Measurements from ENCODE around the gene NUMB. TPM values are rescaled to one million over a fixed set of nuclear protein-coding genes. Genes with fewer than 3 reads are reported as not detected.

The NUMB gene
- 102 and 131 TPM in 2 replicates for polyA plus RNA-seq (2011; rRNA removed)
- 92.2 and 163 TPM in 2 replicates for polyA minus RNA-seq (2011; rRNA and poly(A)+ RNA removed)

DNA sequence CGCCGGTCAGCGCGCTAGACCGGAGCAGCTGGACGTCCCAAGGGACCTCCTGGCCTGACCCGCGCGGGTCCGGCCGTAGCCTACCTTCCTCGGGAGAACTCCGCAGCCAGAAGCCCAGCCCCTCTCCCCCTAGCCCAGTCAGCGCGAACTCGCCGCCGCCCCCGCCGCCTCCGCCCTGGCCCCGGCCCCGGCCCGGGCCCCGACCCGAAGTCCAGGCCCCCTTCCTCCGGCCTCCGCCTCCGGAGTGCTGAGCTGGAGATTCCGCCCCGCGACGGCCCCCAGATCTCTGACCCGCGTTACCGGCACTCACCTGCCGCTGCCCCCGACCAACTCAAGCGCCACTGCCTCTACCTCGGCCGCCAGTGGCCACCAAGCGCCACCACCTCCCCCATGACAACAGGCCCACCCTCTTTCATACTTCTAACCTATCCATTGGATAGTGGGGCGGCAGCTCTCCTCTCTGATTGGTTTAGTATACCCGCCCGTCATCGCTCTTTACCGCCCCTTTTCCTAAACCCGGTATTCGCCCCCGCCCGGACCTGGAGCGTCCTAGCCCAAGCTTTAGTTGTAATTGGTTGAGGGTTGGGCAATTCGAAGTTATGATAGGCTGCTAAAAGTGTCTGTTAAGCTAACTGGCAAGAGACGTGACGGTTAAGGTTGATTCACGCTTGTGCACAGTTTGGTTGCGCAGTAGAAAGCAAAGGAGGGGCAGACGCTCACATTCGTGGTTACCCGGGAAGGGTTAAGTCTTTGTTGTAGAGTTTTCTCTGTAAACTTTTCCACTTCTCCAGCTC lies at the start of gene NUMB:
Gene NUMB, minus strand, starts transcription at position 364 of the 794 bp plus-strand sequence. CDS start 102,795 bp downstream, outside the sequence.
- POLR2A ChIA-PET: interaction anchor here (0.6 kb wide), 2 partner anchors 14 to 33 kb away, joined by 3 read pairs; no protein-coding TSS in a partner anchor
- CTCF ChIA-PET: interaction anchor here (0.6 to 2.5 kb wide), 5 partner anchors 9 to 285 kb away, joined by 3 to 13 read pairs (median 3); no protein-coding TSS in a partner anchor

DNA sequence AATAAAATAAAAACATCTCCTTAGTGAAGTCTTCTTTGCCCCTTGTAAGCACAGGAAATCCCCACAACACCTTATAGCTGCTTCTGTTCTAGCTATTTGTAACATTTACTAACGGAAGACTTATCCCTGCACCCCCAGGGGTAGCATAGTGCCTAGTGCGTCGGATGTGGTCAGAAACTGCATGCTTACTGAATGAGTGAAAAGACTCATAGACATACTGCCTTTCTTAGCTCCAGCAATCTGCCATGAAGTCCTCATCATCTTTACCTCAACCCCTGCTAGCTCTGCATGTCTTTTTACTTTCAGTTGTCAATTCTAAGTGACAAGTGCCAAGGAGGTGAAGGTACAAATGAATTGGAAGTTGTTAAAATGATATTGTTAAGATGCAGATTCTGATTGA lies 45.3 kb upstream of the NUMB start:
- Histone ChIP-seq H3K27me3 (ENCODE audit: control insufficient read depth, insufficient read depth, low read length) (no peaks in the 10 kb centered on the region), H3K4me3 (ENCODE audit: low read depth, low read length) (no peak overlapping the region), H3K36me3 (ENCODE audit: control insufficient read depth, insufficient read depth, low read length) (no peaks in the 10 kb centered on the region)
- TF ChIP-seq, protein P1, sequence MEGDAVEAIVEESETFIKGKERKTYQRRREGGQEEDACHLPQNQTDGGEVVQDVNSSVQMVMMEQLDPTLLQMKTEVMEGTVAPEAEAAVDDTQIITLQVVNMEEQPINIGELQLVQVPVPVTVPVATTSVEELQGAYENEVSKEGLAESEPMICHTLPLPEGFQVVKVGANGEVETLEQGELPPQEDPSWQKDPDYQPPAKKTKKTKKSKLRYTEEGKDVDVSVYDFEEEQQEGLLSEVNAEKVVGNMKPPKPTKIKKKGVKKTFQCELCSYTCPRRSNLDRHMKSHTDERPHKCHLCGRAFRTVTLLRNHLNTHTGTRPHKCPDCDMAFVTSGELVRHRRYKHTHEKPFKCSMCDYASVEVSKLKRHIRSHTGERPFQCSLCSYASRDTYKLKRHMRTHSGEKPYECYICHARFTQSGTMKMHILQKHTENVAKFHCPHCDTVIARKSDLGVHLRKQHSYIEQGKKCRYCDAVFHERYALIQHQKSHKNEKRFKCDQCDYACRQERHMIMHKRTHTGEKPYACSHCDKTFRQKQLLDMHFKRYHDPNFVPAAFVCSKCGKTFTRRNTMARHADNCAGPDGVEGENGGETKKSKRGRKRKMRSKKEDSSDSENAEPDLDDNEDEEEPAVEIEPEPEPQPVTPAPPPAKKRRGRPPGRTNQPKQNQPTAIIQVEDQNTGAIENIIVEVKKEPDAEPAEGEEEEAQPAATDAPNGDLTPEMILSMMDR (IDR thresholded peaks at IDR 0.05; ENCODE audit: insufficient read depth, low read depth, low read length): no peak
- POLR2A ChIA-PET: no interaction called here
- no peak for DNase-seq (ENCODE audit: low read depth)
- CTCF ChIA-PET: interaction anchor here (0.6 to 9.9 kb wide), 3 partner anchors 66 to 136 kb away, joined by 3 to 102 read pairs (median 4); no protein-coding TSS in a partner anchor

More for the DNA sequence above, at the start of gene NUMB:
- peak within 1 kb of the TSS; percentile 91 for H3K4me3 ChIP-seq (ENCODE audit: low read depth, low read length)
- DNase-seq (ENCODE audit: low read depth): peak; percentile 100
- no peaks in the 10 kb centered on the region for H3K36me3 ChIP-seq (ENCODE audit: control insufficient read depth, insufficient read depth, low read length)
- H3K27me3 ChIP-seq (ENCODE audit: control insufficient read depth, insufficient read depth, low read length): no peaks in the 10 kb centered on the region
- TF ChIP-seq, protein P1 (IDR thresholded peaks at IDR 0.05; ENCODE audit: insufficient read depth, low read depth, low read length): 0 out of 2 replicates have a peak, but pooled peaks have one; percentile 3

DNA sequence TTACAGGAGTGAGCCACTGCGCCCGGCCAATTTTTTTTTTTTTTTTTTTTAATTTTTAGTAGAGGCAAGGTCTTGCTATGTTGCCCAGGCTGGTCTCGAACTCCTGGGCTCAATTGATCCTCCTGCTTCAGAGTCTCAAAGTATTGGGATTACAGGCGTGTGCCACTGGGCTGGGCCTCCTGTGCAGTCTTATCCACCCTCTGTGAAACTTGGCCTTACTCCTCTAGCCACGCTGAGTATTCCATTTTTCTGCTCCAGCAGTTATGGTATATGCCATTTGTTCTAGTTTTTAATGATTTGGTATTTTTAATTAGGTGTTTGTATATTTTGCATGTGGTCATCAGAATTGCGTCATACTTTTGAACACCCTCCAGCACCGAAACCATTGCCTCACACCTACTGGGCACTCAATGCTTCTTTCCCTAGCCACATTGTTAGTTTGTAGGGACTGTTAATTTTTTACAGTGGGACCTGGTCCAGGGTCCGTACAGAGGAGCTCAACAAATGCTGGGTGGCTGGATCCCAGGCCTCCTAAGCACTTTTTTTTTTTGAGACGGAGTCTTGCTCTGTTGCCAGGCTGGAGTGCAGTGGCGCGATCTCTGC lies 43.8 kb upstream of the NUMB start:
- no peak for DNase-seq (ENCODE audit: low read depth)
- CTCF ChIA-PET: interaction anchor here (0.6 to 9.9 kb wide), 2 partner anchors 9 to 130 kb away, joined by 3 to 102 read pairs; no protein-coding TSS in a partner anchor
- Histone ChIP-seq H3K4me3 (ENCODE audit: low read depth, low read length) (no peak overlapping the region), H3K36me3 (ENCODE audit: control insufficient read depth, insufficient read depth, low read length) (no peaks in the 10 kb centered on the region), H3K27me3 (ENCODE audit: control insufficient read depth, insufficient read depth, low read length) (no peaks in the 10 kb centered on the region)
- POLR2A ChIA-PET: no interaction called here
- TF ChIP-seq, protein P1 (IDR thresholded peaks at IDR 0.05; ENCODE audit: insufficient read depth, low read depth, low read length): no peak

DNA sequence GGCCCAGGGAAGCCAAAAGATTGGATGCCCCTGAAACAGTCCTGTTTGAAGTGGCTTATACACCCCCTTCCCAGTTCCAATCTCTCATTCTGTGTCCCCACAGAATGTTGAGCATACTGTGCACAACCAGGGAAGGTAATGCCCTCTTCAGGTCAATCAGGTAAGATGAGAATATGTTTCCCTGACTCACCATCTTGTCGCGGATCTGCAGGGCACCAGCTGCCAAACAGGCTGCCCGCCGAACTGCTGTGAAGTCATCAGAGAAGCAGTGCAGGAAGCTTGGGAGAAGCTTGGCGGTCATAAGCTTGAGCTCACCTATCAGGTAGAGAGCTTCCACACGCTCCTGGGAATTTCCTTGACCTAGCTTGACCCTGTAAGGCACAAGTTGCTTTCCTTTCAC lies 42.0 kb upstream of the NUMB start:
- Histone ChIP-seq H3K4me3 (ENCODE audit: low read depth, low read length) (no peak overlapping the region), H3K27me3 (ENCODE audit: control insufficient read depth, insufficient read depth, low read length) (no peaks in the 10 kb centered on the region), H3K36me3 (ENCODE audit: control insufficient read depth, insufficient read depth, low read length) (no peaks in the 10 kb centered on the region)
- TF ChIP-seq, protein P1 (IDR thresholded peaks at IDR 0.05; ENCODE audit: insufficient read depth, low read depth, low read length): no peak
- no peak for DNase-seq (ENCODE audit: low read depth)
- CTCF ChIA-PET: interaction anchor here (1.0 to 1.9 kb wide), 2 partner anchors 8 to 9 kb away, joined by 5 read pairs; no protein-coding TSS in a partner anchor
- POLR2A ChIA-PET: no interaction called here

DNA sequence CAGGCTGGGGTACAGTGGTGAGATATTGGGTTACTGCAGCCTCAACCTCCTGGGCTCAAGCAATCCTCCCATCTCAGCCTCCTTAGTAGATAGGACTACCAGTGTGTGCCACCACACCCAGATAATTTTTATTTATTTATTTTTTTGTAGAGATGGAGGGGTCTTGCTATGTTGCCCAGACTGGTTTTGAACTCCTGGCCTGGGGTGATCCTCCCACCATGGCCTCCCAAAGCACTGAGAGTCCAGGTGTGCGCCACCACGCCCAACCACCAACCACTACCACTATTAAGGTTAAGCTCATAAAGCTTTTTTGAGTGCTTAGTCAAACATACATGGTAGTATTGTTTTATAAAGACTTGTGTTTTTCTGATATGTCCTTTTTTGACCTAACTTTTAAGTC lies 36.2 kb upstream of the NUMB start:
- CTCF ChIA-PET: interaction anchor here (3.0 kb wide), 1 partner anchor 14 kb away, joined by 14 read pairs; no protein-coding TSS in a partner anchor
- DNase-seq (ENCODE audit: low read depth): no peak
- no peak overlapping the region for H3K4me3 ChIP-seq (ENCODE audit: low read depth, low read length)
- TF ChIP-seq, protein P1 (IDR thresholded peaks at IDR 0.05; ENCODE audit: insufficient read depth, low read depth, low read length): no peak
- POLR2A ChIA-PET: no interaction called here
- no peaks in the 10 kb centered on the region for H3K27me3 ChIP-seq (ENCODE audit: control insufficient read depth, insufficient read depth, low read length)
- no peaks in the 10 kb centered on the region for H3K36me3 ChIP-seq (ENCODE audit: control insufficient read depth, insufficient read depth, low read length)
